Stomach (tissue), 9 donors: ENCODE measurements around the gene NOG. TPM values are rescaled to one million over a fixed set of nuclear protein-coding genes. Genes with fewer than 3 reads are reported as not detected.

Experiments
- DNase-seq, 2 donors: peaks; one replicate each; pipeline versions ENCODE4 v3.0.0 to v3.0.0-alpha.2; 2013 to 2019
- H3K27ac ChIP-seq, 5 donors: fragments of 200-600 bp in 4 of 5; sonication (generic) in 4 of 5; one replicate each; pipeline ENCODE4 v1.5.1; 2013 to 2019; ENCODE audit warnings: mild to moderate bottlenecking in 1 of 5, moderate library complexity in 1 of 5
- H3K27me3 ChIP-seq, 3 donors: fragments of 200-600 bp; sonication (generic); one replicate each; pipeline ENCODE4 v1.5.1; 2017 to 2019; ENCODE audit warnings: mixed run types in 1 of 3
- H3K36me3 ChIP-seq, 4 donors: fragments of 200-600 bp; sonication (generic); 1 replicate in 3 of 4; 2 replicates in 1 of 4; pipeline ENCODE4 v1.5.1; 2016 to 2019
- H3K4me1 ChIP-seq, 4 donors: fragments of 200-600 bp; sonication (generic); one replicate each; pipeline ENCODE4 v1.5.1; 2016 to 2019
- H3K4me3 ChIP-seq, 4 donors: fragments of 200-600 bp; sonication (generic) in 3 of 4; one replicate each; pipeline ENCODE4 v1.5.1; 2016 to 2019; ENCODE audit warnings: mild to moderate bottlenecking in 1 of 4
- H3K9me3 ChIP-seq, 4 donors: fragments of 200-600 bp; sonication (generic); one replicate each; pipeline ENCODE4 v1.5.1; 2016 to 2019
- CTCF ChIP-seq, 7 experiments: fragments of 450-650 bp in 4 of 7; fragments of 200-600 bp in 3 of 7; sonication (generic) in 3 of 7; IDR thresholded peaks; one replicate each; pipeline ENCODE4 v1.5.1; 2016 to 2019; ENCODE audit warnings: antibody characterized with exemption in 7 of 7, control low read depth in 2 of 7, mild to moderate bottlenecking in 1 of 7
- EP300 ChIP-seq: sonication (generic); formaldehyde crosslinking; IDR thresholded peaks from one replicate; pipeline ENCODE4 v1.6.1; 2017; ENCODE audit warnings: antibody characterized with exemption
- POLR2A ChIP-seq, 4 donors: fragments of 450-650 bp; IDR thresholded peaks; one replicate each; pipeline ENCODE4 v1.6.1; 2016; ENCODE audit warnings: antibody characterized with exemption in 4 of 4, control low read depth in 2 of 4, mild to moderate bottlenecking in 1 of 4, moderate library complexity in 1 of 4
- POLR2AphosphoS5 ChIP-seq, 3 donors: sonication (generic); formaldehyde crosslinking; IDR thresholded peaks; one replicate each; pipeline ENCODE4 v1.6.1; 2016; ENCODE audit warnings: antibody characterized with exemption in 3 of 3
- WGBS, 5 donors: extraction: QIAGEN DNeasy Blood & Tissue Kit in 3 of 5; methylation state at CpG; one replicate each; pipeline versions ENCODE4 v1.1.5 to v1.1.7; 2013 to 2018; 5-methylcytosine and 5-hydroxymethylcytosine counted together
- intact Hi-C: fragments of 100-400 bp; cut with DNase I; formaldehyde crosslinking; loops from one replicate; pipeline ENCODE4 v1.15.1; 2023; ENCODE audit warnings: low total_unique reads
- polyA plus RNA-seq, 3 donors: library from polyadenylated mRNA; stranded (reverse); fragments of 200-250 nt; gene quantifications; one replicate each; pipeline ENCODE4 v1.2.3, GENCODE V29; 2013
- total RNA-seq, 5 donors: library from RNA; depleted of rRNA; stranded (reverse); fragments of >200 nt; gene quantifications; one replicate each; pipeline versions ENCODE4 v1.1.0 to v1.2.3, GENCODE V29; 2014 to 2016
- donor health status: healthy with polysubstance abuse.
- donor health status: Bipolar disorder and iron deficiency.
- donor health status: healthy.

Gene NOG
- total and polyA plus RNA-seq, 8 donors: 0.23 to 1.7 (median 0.31) TPM; not detected in 5

GRCh38 chr17:56635641-56636040 lies 42.1 kb downstream of the NOG start:
- no peak overlapping the region for H3K4me3 ChIP-seq
- no peaks in the 10 kb centered on the region for H3K9me3 ChIP-seq
- WGBS, 5 donors: 50 to 86% (median 79%) methylated on average over 1 of the region's 1 CpG
- intact Hi-C loops: no loop called here
- H3K27ac ChIP-seq: no peak overlapping the region
- TF ChIP-seq EP300 (no peak), POLR2A (IDR thresholded peaks at IDR 0.05) (no peak), POLR2AphosphoS5 (IDR thresholded peaks at IDR 0.05) (no peak), CTCF (IDR thresholded peaks at IDR 0.05) (no peak)
- DNase-seq: no peak
- H3K36me3 ChIP-seq: no peaks in the 10 kb centered on the region
- no peaks in the 10 kb centered on the region for H3K4me1 ChIP-seq
- H3K27me3 ChIP-seq: peaks cover 0 to 44% (median 0%) of the 10 kb centered on the region in 3 donors

- no peak overlapping the region for H3K4me3 ChIP-seq
- intact Hi-C loops: no loop called here
- DNase-seq: no peak
- no peak for TF ChIP-seq EP300
- TF ChIP-seq CTCF (IDR thresholded peaks at IDR 0.05): no peak
- WGBS, 5 donors: 44 to 51% (median 47%) methylated on average over 3 of the region's 3 CpGs
- no peaks in the 10 kb centered on the region for H3K9me3 ChIP-seq
- H3K36me3 ChIP-seq: no peaks in the 10 kb centered on the region
- H3K27me3 ChIP-seq: peaks cover 0 to 44% (median 0%) of the 10 kb centered on the region in 3 donors
- no peak overlapping the region for H3K27ac ChIP-seq
- H3K4me1 ChIP-seq: no peaks in the 10 kb centered on the region
Measured at GRCh38 chr17:56636265-56636664, 42.8 kb downstream of the NOG start.

- TF ChIP-seq CTCF (IDR thresholded peaks at IDR 0.05): no peak
- TF ChIP-seq POLR2AphosphoS5 (IDR thresholded peaks at IDR 0.05): no peak
- TF ChIP-seq EP300: no peak
- TF ChIP-seq POLR2A (IDR thresholded peaks at IDR 0.05): no peak
- intact Hi-C loops: no loop called here
- Histone ChIP-seq H3K27me3 (peaks cover 0 to 41% (median 0%) of the 10 kb centered on the region in 3 donors), H3K4me3 (no peak overlapping the region), H3K4me1 (no peaks in the 10 kb centered on the region), H3K36me3 (no peaks in the 10 kb centered on the region), H3K27ac (no peak overlapping the region), H3K9me3 (no peaks in the 10 kb centered on the region)
- no peak for DNase-seq
- 80 to 88% (median 83%) methylated on average over 8 of the region's 8 CpGs for WGBS, 5 donors
Measured at GRCh38 chr17:56637254-56637653, 43.8 kb downstream of the NOG start.

- no peak overlapping the region for H3K4me3 ChIP-seq
- no peak overlapping the region for H3K27ac ChIP-seq
- TF ChIP-seq EP300: no peak
- intact Hi-C loops: no loop called here
- peak in 1 of 2 donors; percentile 19 for DNase-seq
- H3K4me1 ChIP-seq: no peaks in the 10 kb centered on the region
- H3K27me3 ChIP-seq: peaks cover 0 to 41% (median 0%) of the 10 kb centered on the region in 3 donors
- WGBS, 5 donors: 56 to 69% (median 66%) methylated on average over 11 of the region's 11 CpGs
- no peaks in the 10 kb centered on the region for H3K9me3 ChIP-seq
- H3K36me3 ChIP-seq: no peaks in the 10 kb centered on the region
Measured at GRCh38 chr17:56638591-56639051, 45.1 kb downstream of the NOG start.

- no peak for DNase-seq
- Histone ChIP-seq H3K27ac (no peak overlapping the region), H3K4me1 (no peaks in the 10 kb centered on the region), H3K36me3 (no peaks in the 10 kb centered on the region), H3K4me3 (no peak overlapping the region), H3K9me3 (no peaks in the 10 kb centered on the region), H3K27me3 (peaks cover 0 to 41% (median 0%) of the 10 kb centered on the region in 3 donors)
- TF ChIP-seq POLR2A (IDR thresholded peaks at IDR 0.05) (no peak), POLR2AphosphoS5 (IDR thresholded peaks at IDR 0.05) (no peak), EP300 (no peak), CTCF (IDR thresholded peaks at IDR 0.05) (no peak)
- intact Hi-C loops: no loop called here
- 59 to 69% (median 65%) methylated on average over 5 to 6 of the region's 6 CpGs for WGBS, 5 donors
Measured at GRCh38 chr17:56639517-56639916, 46.0 kb downstream of the NOG start.
